Measurements from ENCODE around the gene CFAP45. TPM values are rescaled to one million over a fixed set of nuclear protein-coding genes. Genes with fewer than 3 reads are reported as not detected.
"Not testable (repeated sequence)": the region's sequence is repeated elsewhere in the genome, so short reads cannot be mapped to it uniquely, and the experiment has no call there.

CFAP45 gene
- total RNA-seq, 1 donor from 2014 or later, result 0.64 TPM

DNA sequence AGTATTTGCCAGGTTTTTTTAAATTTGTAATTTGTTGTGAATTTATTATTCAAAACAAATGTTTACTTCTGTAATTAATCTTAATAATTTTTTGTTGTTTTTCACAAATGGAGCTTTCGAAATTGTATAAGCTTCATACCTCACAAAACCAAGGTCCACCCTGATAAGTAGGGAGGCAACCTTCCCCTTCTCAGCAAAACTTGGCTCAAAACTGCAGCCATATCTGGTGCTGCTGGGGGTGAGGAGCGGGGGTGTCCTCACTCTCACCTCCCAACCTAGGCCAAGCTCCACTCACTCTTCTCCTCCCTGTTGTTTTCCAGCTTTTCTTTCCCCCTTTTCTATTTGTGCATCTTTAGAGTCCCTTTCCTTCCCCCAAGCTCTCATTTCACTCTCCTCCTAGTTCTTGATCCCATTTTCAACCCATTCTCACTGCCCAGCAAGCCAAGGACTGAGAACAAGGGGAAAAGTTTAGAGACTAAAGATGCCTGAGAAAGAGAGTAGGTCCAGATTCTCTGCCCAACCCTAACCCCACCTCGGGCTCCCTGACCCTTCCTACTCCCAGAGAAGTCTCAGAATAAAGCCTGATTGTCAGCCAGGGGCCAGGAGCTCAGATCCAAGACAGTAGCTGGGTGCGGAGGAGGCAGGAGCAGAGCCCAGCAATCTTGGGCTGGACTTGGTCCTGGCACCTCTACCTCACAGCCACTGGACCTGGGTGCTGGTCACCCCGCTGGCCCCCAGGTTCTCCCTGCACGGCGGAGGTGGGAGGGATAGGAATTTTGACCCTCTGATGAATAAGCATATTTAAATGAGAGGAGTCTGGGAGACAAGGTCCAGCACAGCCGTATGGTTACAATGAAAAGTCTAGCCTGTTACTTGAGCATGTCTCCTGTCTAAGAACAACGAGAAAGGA is 8.3 kb upstream of the CFAP45 start:
- DNase-seq (ENCODE audit: low spot score), result no peak

DNA sequence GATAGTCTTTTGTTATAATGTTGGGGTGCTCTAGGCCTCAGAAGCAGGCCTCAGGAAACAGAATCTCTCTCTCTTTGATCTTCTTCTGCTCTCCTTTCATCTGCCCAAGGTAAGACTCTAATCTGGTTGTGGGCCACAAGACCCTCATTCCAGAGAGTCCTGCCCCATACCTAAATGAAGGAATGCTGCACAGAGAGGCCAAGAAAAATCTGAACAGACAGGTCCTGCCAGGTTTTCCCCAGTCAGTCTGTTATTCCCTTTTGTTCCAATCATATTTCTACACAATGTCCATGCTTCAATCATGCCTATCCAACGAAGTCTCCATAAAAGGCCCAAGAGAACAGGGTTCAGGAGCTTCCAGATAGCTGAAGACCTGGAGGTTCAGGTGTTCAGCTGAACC is 7.0 kb upstream of the CFAP45 start:
- no peak for DNase-seq (ENCODE audit: low spot score)

DNA sequence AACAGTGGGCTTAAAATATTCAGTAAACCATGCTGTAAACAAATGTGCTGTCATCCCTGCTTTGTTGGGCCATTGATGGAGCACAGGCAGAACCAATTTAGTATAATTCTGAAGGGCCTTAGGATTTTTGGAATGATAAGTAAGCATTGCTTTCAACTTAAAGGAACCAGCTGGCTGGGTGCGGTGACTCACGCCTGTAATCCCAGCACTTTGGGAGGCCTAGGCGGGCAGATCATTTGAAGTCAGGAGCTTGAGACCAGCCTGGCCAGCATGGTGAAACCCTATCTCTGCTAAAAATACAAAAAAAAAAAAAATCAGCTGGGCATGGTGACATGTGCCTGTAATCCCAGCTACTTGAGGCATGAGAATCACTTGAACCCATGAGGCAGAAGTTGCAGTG is 4.1 kb upstream of the CFAP45 start:
- not testable (repeated sequence) for DNase-seq (ENCODE audit: low spot score)

DNA sequence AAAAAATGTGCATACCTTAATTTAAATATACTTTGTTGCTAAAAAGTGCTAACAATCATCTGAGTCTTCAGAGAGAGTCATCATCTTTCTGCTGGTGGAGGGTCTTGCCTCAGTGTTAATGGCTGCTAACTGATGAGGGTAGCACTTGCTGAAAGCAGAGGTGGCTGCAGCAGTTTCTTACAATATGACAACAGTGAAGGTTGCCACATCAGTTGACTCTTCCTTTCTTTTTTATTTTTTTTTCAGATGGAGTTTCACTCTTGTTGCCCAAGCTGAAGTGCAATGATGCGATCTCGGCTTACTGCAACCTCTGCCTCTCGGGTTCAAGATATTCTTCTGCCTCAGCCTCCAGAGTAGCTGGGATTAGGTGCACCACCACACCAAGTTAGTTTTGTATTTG is 2.6 kb upstream of the CFAP45 start:
- DNase-seq (ENCODE audit: low spot score), result no peak

DNA sequence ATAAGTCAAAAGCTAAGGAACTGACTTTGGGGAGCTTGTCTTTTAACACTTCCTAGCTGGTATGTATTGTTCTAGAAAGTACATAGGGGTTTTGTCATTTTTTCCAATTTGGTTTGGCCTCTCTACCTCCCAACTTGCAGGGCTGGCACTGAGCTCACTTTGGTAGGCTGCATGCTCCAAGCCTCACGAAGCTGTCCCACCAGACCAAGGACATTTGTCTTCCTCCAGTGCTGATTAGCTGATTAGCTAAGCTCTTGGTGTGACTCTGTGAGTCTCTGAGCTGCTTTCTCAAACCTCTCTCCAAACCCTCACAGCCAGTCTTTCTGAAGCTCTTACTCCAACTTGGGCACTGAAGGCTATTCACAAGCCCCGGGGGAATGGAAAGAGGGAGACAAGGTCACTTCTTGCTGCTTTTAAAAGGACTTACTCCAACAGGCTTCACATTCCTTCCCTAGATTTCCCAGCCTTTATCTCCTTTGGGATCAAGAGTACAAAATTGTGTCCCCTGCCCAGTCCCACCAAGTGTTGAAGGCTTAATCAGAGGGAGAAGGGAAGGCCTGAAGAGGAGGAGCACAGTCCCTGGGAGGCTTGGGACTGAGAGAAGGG is 893 bp upstream of the CFAP45 start:
- no peak for DNase-seq (ENCODE audit: low spot score)

DNA sequence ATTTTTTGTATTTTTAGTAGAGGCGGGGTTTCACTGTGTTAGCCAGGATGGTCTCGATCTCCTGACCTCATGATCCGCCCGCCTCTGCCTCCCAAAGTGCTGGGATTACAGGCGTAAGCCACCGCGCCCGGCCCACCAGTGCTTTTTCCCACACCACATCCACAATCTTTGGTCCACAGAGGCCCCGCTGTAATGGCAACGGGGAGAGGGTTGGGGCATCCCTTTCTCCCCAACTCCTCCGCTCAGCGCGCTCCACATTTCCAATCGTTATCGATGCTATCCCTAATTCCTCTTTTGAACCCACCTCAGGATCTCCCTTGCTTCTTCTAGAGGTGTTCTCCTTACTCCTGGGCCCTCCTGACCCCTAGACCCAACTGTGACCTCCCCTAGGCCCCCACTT is 331 bp downstream of the CFAP45 start:
- DNase-seq (ENCODE audit: low spot score), result not testable (repeated sequence)

DNA sequence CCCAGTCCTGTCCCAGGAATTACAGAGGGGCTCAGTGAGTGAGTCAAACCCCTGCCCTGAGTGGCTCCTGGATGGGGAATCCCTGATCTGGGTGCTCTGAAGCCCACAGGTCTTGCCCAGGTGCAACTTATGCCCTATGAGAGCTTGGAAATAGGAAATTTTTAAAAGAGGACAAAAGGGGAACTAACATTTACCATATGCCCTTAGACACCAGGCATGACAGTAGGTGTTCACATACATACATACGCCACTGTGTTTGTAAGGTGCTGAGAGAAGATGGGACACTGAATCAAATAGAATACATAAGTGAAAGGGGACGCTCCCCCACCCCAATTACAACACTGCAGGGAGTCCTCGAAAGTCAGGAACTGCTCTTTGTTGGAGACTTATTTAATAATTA is 1.4 kb downstream of the CFAP45 start:
- DNase-seq (ENCODE audit: low spot score), result no peak

DNA sequence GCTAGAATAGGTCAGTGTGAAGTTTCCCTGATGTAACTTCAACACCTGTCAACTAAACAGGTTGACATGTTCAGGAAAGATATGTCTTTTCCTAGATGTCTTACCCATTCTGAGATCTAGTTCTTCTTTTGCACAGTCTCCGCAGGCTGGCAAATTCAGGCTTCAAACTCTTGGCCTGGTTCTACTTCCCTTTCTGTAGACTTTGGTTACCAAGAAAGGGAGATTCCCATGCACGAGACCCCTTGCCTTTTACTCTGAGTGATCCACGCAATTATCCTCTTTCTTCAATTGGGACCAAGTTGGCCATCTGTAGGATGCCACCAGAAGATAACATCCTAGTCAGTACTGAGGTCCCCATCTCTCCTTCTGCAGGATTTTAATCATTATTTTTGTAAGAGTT is 2.0 kb downstream of the CFAP45 start:
- DNase-seq (ENCODE audit: low spot score), result no peak

DNA sequence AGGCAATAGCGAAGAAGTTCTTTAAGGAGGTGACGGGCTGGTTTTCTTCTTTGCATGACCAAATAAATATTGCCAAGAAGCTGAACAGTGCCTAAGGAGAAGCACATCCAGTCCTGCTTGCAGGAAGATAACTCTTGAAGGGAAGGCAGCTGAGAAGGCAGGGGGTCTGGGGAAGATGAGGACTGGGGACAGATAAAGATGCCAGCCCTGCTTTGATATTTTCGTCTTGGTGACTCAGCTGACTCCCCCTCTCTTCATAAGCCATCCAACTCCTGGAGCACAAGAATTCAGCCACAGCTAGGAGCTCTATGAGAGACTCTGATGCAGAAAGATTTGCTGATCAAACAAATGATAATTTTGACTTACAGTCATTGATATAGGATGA is 3.4 kb downstream of the CFAP45 start:
- no peak for DNase-seq (ENCODE audit: low spot score)

DNA sequence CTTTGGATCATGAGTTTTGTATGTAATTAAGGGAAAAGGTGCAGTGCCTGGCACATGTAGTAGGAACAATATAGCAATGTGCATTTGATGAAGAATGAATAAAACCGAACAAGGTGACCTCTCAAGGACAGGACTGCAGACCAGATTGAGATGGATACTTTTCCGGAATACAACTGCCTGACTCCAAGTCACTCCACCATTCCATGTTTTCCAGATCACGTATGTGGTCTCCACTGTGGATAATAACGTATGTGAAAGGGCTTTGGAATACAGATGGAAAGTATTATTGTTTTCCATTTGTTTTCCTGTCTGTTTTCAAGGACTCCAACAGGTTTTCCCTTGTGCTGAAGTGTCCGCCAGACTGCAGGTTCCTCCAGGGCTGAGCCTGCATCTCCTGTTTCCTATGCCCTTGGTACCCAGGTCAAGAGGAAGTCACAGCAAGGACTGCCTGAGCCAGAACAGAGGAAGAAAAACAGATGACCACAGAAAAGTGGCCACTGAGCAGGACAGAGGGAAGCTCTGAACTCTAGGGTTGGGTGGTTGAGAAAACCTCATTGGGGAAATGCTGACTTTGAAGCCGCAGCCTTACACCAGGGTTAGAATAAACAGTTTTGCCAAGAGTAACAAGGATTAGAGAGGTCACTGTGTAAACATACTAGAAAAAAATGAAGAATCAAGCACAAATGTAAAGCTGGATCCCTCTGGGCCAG is 4.0 kb downstream of the CFAP45 start:
- no peak for DNase-seq (ENCODE audit: low spot score)

DNA sequence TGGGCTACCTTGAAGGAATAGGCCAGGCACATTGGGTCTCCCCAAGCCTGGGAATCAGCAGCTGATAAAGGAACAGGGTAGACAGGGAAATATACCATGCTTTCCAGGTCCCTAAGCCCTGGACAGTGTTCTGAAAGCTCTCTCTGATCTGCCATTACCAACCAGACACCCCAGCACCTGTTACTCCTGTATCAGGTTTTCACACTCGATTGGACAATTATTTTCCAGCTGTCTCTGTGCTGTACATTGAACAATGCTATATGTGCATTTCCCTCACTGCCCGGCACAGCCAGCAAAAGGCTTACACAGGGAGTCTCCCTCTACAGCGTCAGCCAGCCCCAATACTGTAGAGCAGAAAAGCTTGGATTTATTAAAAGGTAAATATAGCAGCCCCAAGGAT is 4.7 kb downstream of the CFAP45 start:
- no peak for DNase-seq (ENCODE audit: low spot score)

DNA sequence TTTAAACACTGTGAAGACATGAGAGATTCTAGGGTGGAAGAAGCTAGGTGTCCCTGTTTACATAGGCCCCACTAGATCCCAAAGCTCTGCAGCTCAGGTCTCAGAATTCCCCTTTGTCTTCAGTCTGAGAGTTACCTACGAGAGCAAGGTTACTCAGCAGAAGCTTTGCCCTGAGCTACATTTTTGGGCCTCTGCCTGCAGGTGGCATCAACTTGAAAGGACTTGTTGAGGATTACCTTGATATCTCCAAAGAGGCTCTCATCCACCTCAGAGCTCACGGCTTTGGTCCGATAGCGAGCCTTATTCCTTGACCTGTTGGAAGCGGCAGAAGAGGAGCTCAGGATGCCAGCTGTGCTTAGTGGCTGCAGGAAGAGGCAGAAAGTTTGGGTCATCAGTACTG is 7.0 kb downstream of the CFAP45 start:
- no peak for DNase-seq (ENCODE audit: low spot score)

DNA sequence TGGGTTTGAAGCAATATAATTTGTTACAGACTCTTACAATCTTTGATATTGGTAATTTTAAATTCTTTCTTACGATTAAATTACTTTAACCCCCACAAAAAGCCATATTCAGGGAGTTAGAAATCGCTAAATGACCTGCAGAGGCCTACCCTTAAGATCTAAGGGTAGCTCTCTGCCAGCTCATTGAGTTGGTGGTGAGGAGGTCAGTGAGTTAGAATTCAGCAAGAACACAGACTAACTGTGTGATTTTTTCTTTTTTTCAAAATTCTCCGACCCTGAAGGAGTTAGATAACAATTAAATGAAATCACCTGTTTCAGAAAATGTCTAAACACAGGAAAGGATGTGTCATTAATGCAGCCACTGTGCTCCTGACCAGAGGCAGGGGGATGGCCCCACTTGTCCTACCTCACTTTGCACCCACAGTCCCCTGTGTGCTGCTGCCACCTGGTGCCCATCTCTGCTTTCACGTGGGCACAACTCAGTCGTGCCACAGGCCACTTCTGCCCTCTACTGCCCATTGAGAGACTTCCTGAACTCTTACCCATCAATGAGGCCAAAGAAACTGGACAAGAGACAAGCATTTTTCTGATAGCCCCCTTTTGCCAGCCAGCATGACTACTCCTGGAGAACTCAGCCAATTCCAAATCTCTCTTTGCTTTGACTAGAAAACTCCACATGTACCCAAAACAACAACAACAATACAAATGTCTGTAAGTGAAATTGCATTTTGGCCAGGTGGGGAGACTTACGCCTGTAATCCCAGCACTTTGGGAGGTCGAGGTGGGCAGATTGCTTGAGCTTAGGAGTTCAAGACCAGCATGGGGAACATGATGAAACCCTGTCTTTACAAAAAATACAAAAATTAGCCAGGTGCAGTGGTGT is 8.4 kb downstream of the CFAP45 start:
- no peak for DNase-seq (ENCODE audit: low spot score)

DNA sequence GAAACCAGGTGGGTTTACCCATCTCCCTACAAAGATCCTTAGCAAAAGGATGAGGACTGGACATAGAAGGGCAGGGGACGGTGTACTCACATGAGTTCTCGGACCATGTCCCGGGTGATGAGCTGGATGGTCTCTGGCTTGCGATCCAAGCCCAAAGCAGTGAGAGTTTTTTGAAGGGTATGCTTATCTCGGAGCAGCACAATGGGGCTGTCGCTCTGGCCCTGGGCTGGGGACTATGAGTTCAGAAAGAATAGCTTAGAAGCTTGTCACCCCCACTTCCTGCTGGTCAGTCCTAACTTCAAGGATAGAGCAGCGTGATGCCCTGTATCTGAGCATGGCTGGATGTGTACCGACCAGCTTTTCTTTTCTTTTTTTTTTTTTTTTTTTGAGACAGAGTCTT is 9.6 kb downstream of the CFAP45 start:
- no peak for DNase-seq (ENCODE audit: low spot score)

DNA sequence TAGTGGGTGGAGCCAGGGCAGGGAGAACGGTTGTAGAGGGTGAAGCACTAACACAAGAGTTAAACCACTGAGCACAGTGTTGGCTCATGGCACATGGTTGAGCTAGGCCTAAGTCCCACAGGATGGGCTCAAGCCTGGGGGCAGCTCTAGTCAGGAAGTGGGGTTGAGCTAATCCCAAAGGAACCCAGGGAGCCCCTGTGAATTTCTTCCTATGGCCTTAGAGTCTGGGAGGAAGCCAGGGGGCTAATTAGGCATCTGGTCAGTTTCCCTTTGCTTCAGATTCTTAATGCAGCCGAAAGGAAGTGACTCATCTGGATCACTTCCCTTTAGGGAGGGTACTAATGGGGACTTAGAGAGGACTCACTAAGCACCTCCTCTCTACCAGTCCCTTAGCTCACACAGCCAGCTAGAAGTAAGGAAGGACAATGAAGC is 10.1 kb downstream of the CFAP45 start:
- no peak for DNase-seq (ENCODE audit: low spot score)

DNA sequence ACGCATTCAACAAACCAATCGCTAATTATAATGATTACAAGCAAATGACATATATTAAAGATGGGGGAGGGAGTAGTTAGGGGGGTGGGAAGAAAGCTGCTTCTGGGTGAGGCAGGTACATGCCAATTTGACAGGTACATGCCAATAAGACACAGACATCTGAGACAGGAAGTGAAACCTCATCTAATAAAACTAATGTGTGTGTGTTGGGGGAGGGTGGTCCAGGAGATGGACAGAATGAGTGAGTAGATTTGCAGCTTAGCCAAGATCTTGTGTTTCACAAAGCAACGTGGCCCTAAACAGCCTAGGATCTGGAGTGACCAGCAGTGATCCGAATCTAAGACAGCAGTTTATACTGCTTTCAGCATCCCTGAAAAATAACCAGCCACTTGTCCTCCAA is 10.8 kb downstream of the CFAP45 start:
- no peak for DNase-seq (ENCODE audit: low spot score)

DNA sequence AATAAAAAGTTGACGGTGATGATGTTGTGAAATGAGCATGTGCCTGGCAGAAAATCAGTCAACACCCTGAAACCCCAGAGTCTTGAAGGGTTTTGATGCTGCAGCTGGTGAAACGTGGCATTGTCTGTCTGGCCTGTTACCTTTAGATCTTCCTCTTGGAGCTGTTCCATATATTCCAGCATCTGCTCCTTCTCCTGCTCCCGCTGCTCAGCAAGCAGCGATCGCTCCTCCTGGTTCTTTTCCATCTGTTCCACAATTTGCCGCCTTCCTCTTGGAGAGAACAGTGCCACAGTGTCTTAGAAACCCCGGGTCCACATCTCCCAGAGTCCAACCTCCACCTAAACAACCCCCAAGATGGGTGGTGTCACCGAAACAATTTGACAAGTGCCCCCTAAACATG is 15.7 kb downstream of the CFAP45 start:
- DNase-seq (ENCODE audit: low spot score), result no peak

DNA sequence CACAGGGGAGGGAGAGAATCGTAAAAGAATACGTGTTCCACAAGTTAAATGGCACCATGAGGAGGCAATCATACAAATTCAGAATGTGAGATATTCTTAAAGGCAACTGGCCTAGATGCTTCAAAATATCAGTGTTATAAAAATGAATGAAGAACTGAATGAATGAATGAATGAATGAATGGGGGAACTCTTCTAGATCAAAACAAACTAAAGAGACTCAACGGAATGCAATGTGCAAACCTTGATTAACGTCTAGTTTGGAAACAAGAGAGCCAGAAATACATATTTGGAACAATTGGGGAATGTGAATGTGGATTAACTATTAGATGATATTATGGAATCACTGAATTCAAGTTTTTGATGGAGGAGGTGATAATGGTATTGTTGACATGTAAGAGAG is 16.8 kb downstream of the CFAP45 start:
- no peak for DNase-seq (ENCODE audit: low spot score)

DNA sequence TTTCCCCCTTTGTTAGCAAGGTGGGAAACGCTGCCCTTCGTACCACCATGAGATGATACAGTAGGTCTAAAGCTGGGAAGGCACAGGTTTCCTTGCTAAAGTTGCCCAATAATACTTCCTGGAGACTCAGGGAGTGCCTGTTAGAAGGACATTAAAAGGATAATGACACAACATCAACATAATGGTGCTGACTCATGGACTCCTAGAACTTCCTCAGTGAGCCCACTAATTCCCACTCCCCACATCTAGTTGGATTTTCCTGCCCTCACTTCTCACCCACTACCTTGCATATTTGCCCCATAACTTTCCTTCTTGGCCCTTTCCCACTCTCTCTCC is 17.5 kb downstream of the CFAP45 start:
- DNase-seq (ENCODE audit: low spot score), result no peak

DNA sequence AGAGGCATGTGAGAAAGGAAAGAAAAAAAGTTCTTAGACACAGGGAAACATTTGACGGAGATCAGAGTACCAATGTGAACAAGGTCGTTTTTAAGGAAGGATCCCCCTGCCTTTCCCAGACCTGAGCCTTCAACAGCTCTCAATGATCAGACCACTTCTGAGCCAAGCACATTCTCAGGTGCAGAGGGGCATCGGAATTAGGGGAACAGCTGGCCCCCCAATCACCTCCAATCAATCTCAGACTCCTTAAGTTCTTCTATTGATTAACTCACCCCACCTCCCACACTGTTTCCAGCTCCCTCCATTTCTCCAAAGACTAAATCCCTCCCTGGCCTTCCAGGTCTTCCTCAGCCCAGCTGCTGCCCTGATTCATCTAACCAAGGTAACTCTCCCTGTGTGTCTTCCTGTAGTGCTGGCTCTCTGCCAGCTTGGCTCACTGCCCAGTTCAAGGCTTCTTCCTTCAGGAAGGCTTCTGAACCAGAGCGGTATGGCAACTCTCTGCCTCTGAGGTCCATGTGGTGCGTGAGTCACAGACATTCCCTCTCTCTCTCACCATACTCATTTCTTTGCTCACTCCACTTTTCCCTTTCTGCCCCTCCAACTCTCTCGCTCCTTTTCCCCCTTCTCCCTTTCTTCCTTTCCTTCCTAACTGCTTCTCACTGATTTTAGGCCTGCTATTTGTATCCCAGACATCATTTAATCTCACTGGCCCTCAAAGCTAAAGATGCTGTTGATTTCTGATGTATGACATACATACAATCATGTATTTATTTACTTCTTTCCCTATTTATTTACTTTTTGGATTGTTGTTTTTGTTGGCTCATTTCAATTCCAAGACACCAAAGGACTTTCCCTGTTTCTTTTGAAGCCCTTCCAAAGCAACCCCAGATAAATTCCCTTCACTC is 18.1 kb downstream of the CFAP45 start:
- DNase-seq (ENCODE audit: low spot score), result no peak
